K562 (cell line): ENCODE measurements around the gene AKT1S1. TPM values are rescaled to one million over a fixed set of nuclear protein-coding genes. Genes with fewer than 3 reads are reported as not detected.

Source experiments
- BRF1 ChIP-seq: IDR thresholded peaks from 3 replicates; pipeline ENCODE4 v1.6.1; 2011; ENCODE audit warnings: borderline replicate concordance, mild to moderate bottlenecking; ENCODE audit not compliant: insufficient read length; ENCODE audit errors: extremely low read depth
- DNMT1 ChIP-seq: fragments of 450-650 bp; IDR thresholded peaks from 2 replicates; pipeline ENCODE4 v1.6.1; 2016; ENCODE audit warnings: antibody characterized with exemption, mild to moderate bottlenecking
- MCM3 ChIP-seq: fragments of 450-650 bp; IDR thresholded peaks from 2 replicates; pipeline ENCODE4 v1.6.1; 2016
- PTRF ChIP-seq: fragments of 450-650 bp; IDR thresholded peaks from 2 replicates; pipeline ENCODE4 v1.6.1; 2016; ENCODE audit warnings: mild to moderate bottlenecking, missing genetic modification characterization, missing compliant biosample characterization
- RBM14 ChIP-seq: fragments of 200-400 bp; formaldehyde crosslinking; IDR thresholded peaks from 2 replicates; pipeline ENCODE4 v1.6.1; 2018; ENCODE audit warnings: low read depth, mild to moderate bottlenecking, low read length, moderate library complexity, borderline replicate concordance; ENCODE audit not compliant: insufficient read depth
- RBM22 ChIP-seq: fragments of 200-400 bp; formaldehyde crosslinking; IDR thresholded peaks from 2 replicates; pipeline ENCODE4 v1.6.1; 2018; ENCODE audit warnings: low read length, low read depth; ENCODE audit not compliant: poor library complexity, severe bottlenecking
- STAT5B ChIP-seq: fragments of 250-450 bp; sonication (Bioruptor Pico); IDR thresholded peaks from 2 replicates; pipeline ENCODE4 v1.8.0; 2021; ENCODE audit warnings: mild to moderate bottlenecking, inconsistent platforms
- ZC3H8 ChIP-seq: fragments of 450-650 bp; IDR thresholded peaks from 2 replicates; pipeline ENCODE4 v1.6.1; 2017
- ZNF239 ChIP-seq: fragments of 250-450 bp; sonication (Bioruptor Pico); IDR thresholded peaks from 2 replicates; pipeline ENCODE4 v1.4.0; 2020; ENCODE audit warnings: mild to moderate bottlenecking
- ZNF644 ChIP-seq: fragments of 200-800 bp; sonication (Bioruptor generic); IDR thresholded peaks from 2 replicates; pipeline ENCODE4 v1.6.1; 2016; ENCODE audit warnings: low read depth, missing genetic modification characterization, missing compliant biosample characterization
- ZNF778 ChIP-seq: fragments of 450-650 bp; formaldehyde crosslinking; IDR thresholded peaks from 2 replicates; pipeline ENCODE4 v1.4.0; 2020; ENCODE audit warnings: mild to moderate bottlenecking, moderate library complexity
- polyA plus RNA-seq, 8 experiments: library from polyadenylated mRNA; depleted of rRNA in 4 of 8; stranded (reverse) in 5 of 8; unstranded in 3 of 8; fragments of >200 nt; fragmentation: Nextera tagmentation in 2 of 8; fragmentation: Illumina TruSeq in 1 of 8; extraction: Ambion mirVana in 2 of 8; extraction: Trizol in 1 of 8; gene quantifications; 2 replicates each; pipeline versions ENCODE4 v1.2.1 to v1.2.3, GENCODE V29; 2011 to 2014; ENCODE audit warnings: inconsistent platforms in 1 of 8, missing spikeins in 1 of 8
- total RNA-seq, 7 experiments: library from RNA; depleted of rRNA in 6 of 7; stranded (reverse); fragments of >200 nt in 6 of 7; fragmentation: Illumina TruSeq in 2 of 7; extraction: Trizol in 2 of 7; gene quantifications; 2 replicates each; pipeline versions ENCODE4 v1.2.1 to v1.2.3, GENCODE V29; 2011 to 2021; ENCODE audit warnings: low replicate concordance in 1 of 7
- TF ChIP-seq, protein P1 (sequence below): fragments of 450-650 bp; formaldehyde crosslinking; IDR thresholded peaks from 2 replicates; pipeline ENCODE4 v1.4.0; 2020; ENCODE audit warnings: mild to moderate bottlenecking, moderate library complexity
- TF ChIP-seq, protein P2 (sequence below): fragments of 450-650 bp; IDR thresholded peaks from 2 replicates; pipeline ENCODE4 v1.7.1; 2018; ENCODE audit warnings: mild to moderate bottlenecking, low read depth; ENCODE audit not compliant: partially characterized antibody
- TF ChIP-seq, protein P3 (sequence below): fragments of 250-450 bp; sonication (Bioruptor Pico); IDR thresholded peaks from 2 replicates; pipeline ENCODE4 v1.8.0; 2021; ENCODE audit warnings: moderate library complexity, mild to moderate bottlenecking, inconsistent platforms
- TF ChIP-seq, protein P4 (sequence below): fragments of 250-450 bp; sonication (Bioruptor Pico); IDR thresholded peaks from 2 replicates; pipeline ENCODE4 v1.6.1; 2021; ENCODE audit warnings: mild to moderate bottlenecking
- TF ChIP-seq, protein P5 (sequence below): fragments of 450-650 bp; IDR thresholded peaks from 2 replicates; pipeline ENCODE4 v1.6.1; 2014; ENCODE audit warnings: low read depth, mild to moderate bottlenecking, moderate library complexity, borderline replicate concordance
- TF ChIP-seq, protein P6 (sequence below): fragments of 250-450 bp; sonication (Bioruptor Pico); IDR thresholded peaks from 2 replicates; pipeline ENCODE4 v1.8.0; 2021; ENCODE audit warnings: moderate library complexity, mild to moderate bottlenecking, inconsistent platforms

Gene AKT1S1
- total and polyA plus RNA-seq, 9 of the 15 experiments (the other 6 are each of a cell fraction or from before 2014, with no cell fraction given): 1.2 to 50.3 (median 17.1) TPM

DNA sequence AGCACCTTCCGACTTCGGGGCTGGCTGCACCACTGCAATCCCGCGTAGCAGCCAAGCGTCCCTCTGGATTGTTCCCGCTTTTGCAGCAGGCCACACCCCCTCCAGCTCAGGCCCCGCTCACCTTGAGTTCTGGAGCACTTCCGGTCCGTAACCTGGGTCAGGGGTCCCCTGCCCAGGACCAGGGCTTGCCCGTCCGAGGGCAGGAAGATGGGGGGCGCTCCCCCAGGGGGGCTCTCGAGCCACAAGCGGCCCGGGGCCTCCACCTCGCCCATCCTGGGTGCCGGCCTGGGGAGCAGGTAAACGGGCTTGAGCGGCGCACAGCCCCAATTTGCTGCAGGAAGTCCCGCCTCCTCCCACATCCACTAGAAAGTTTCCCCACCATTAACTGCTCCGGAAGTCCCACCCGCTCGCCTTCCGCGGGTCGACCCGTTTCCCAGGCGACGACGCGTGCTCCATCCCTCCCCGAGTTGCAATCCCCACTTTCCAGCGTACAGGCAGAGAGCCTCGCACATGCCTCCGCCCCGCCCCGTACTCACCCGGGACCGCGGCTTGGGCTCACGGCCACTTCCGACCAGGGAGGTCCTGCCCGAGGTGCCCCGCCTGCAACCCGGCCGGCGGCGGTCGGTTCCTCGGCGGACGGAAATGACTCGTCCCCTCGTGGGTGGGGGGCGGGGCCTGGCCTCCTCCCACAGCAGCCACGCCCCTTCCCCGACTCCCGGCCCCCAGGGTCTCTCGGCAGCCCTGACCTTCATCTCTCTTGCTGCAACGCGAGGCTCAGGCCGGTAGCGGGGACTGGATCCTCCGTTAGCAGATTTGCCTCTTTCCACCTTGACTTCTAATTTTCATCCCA lies 10.0 kb downstream of the AKT1S1 start, which contains the start of gene PNKP (continued):
- TF ChIP-seq, protein P1, sequence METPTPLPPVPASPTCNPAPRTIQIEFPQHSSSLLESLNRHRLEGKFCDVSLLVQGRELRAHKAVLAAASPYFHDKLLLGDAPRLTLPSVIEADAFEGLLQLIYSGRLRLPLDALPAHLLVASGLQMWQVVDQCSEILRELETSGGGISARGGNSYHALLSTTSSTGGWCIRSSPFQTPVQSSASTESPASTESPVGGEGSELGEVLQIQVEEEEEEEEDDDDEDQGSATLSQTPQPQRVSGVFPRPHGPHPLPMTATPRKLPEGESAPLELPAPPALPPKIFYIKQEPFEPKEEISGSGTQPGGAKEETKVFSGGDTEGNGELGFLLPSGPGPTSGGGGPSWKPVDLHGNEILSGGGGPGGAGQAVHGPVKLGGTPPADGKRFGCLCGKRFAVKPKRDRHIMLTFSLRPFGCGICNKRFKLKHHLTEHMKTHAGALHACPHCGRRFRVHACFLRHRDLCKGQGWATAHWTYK (CRISPR knock-in tag): peak; percentile 25; the same call in 1 of the 2 replicates
- TF ChIP-seq MCM3 (no peak), RBM22 (no peak), ZNF644 (tag) (no peak), PTRF (tag) (no peak), STAT5B (CRISPR knock-in tag) (no peak), RBM14 (no peak), ZC3H8 (no peak), ZNF778 (CRISPR knock-in tag) (no peak), ZNF239 (CRISPR knock-in tag) (no peak), DNMT1 (no peak), BRF1 (no peak)
- TF ChIP-seq, protein P2, sequence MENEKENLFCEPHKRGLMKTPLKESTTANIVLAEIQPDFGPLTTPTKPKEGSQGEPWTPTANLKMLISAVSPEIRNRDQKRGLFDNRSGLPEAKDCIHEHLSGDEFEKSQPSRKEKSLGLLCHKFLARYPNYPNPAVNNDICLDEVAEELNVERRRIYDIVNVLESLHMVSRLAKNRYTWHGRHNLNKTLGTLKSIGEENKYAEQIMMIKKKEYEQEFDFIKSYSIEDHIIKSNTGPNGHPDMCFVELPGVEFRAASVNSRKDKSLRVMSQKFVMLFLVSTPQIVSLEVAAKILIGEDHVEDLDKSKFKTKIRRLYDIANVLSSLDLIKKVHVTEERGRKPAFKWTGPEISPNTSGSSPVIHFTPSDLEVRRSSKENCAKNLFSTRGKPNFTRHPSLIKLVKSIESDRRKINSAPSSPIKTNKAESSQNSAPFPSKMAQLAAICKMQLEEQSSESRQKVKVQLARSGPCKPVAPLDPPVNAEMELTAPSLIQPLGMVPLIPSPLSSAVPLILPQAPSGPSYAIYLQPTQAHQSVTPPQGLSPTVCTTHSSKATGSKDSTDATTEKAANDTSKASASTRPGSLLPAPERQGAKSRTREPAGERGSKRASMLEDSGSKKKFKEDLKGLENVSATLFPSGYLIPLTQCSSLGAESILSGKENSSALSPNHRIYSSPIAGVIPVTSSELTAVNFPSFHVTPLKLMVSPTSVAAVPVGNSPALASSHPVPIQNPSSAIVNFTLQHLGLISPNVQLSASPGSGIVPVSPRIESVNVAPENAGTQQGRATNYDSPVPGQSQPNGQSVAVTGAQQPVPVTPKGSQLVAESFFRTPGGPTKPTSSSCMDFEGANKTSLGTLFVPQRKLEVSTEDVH: peak; percentile 84
- TF ChIP-seq, protein P3, sequence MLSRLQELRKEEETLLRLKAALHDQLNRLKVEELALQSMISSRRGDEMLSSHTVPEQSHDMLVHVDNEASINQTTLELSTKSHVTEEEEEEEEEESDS (CRISPR knock-in tag): no peak
- TF ChIP-seq, protein P4, sequence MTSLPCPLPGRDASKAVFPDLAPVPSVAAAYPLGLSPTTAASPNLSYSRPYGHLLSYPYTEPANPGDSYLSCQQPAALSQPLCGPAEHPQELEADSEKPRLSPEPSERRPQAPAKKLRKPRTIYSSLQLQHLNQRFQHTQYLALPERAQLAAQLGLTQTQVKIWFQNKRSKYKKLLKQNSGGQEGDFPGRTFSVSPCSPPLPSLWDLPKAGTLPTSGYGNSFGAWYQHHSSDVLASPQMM (CRISPR knock-in tag): no peak
- TF ChIP-seq, protein P5, sequence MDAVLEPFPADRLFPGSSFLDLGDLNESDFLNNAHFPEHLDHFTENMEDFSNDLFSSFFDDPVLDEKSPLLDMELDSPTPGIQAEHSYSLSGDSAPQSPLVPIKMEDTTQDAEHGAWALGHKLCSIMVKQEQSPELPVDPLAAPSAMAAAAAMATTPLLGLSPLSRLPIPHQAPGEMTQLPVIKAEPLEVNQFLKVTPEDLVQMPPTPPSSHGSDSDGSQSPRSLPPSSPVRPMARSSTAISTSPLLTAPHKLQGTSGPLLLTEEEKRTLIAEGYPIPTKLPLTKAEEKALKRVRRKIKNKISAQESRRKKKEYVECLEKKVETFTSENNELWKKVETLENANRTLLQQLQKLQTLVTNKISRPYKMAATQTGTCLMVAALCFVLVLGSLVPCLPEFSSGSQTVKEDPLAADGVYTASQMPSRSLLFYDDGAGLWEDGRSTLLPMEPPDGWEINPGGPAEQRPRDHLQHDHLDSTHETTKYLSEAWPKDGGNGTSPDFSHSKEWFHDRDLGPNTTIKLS: peak; percentile 48; the same call in 1 of the 2 replicates
- TF ChIP-seq, protein P6, sequence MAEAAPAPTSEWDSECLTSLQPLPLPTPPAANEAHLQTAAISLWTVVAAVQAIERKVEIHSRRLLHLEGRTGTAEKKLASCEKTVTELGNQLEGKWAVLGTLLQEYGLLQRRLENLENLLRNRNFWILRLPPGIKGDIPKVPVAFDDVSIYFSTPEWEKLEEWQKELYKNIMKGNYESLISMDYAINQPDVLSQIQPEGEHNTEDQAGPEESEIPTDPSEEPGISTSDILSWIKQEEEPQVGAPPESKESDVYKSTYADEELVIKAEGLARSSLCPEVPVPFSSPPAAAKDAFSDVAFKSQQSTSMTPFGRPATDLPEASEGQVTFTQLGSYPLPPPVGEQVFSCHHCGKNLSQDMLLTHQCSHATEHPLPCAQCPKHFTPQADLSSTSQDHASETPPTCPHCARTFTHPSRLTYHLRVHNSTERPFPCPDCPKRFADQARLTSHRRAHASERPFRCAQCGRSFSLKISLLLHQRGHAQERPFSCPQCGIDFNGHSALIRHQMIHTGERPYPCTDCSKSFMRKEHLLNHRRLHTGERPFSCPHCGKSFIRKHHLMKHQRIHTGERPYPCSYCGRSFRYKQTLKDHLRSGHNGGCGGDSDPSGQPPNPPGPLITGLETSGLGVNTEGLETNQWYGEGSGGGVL (CRISPR knock-in tag): no peak
